ENCODE measurements around the gene CYB5R3.

The CYB5R3 gene

DNA sequence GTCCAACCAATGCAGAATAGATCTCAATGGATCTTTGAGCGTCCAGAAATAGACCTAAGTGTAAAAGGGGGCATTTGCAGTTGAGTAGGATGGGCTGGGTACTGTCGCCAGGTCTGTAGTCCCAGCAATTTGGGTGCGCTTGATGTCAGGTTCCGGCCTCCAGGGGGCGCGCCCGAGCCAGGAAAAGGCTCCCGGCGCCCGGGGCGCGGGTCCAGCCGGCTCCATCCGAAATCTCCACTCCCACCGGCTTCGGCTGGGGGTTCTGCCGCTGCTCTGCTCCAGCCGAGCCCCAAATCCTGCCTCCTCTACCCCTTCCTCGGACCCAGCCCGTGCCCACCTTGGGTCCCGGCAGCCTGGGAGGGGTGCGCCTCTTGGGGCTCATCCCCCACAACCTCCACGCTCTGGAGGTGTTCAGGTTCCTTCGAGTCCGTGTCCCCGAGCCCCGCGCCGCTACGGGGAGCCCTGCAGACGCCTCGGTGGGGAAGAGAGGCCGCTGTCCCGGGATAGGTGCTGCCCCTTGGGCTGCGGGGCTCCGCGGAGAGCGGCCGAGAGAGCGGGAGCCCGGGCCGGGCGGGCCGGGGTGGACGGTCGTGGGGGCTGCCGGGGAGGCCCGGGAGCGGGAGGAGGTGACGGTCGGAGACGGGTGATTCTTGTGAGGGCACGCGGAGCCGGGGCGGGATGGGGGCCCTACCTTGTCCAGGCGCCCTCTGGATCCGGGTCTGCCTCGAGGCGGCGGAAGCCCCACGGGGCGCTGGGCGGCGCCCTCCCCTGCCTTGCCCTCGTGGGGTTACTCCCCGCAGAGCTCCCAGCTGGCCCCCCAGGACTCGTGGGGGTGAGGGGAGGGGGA lies 13.0 kb upstream of the CYB5R3 start:
- peak overlapping the region; percentile 42 for H3K4me3 ChIP-seq (replicated peaks; ENCODE audit: insufficient read depth, low read length)
- TF ChIP-seq POLR2AphosphoS5 (IDR thresholded peaks at IDR 0.05; ENCODE audit: low read depth) (no peak), GABPA (IDR thresholded peaks at IDR 0.05; ENCODE audit: low read depth) (no peak), SPI1 (IDR thresholded peaks at IDR 0.05; ENCODE audit: borderline replicate concordance, low read depth) (no peak)
- TF ChIP-seq, protein P1, sequence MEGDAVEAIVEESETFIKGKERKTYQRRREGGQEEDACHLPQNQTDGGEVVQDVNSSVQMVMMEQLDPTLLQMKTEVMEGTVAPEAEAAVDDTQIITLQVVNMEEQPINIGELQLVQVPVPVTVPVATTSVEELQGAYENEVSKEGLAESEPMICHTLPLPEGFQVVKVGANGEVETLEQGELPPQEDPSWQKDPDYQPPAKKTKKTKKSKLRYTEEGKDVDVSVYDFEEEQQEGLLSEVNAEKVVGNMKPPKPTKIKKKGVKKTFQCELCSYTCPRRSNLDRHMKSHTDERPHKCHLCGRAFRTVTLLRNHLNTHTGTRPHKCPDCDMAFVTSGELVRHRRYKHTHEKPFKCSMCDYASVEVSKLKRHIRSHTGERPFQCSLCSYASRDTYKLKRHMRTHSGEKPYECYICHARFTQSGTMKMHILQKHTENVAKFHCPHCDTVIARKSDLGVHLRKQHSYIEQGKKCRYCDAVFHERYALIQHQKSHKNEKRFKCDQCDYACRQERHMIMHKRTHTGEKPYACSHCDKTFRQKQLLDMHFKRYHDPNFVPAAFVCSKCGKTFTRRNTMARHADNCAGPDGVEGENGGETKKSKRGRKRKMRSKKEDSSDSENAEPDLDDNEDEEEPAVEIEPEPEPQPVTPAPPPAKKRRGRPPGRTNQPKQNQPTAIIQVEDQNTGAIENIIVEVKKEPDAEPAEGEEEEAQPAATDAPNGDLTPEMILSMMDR (IDR thresholded peaks at IDR 0.05; ENCODE audit: insufficient read depth, low read length): peak; percentile 42
- peak in 1 of 2 experiments; percentile 65 for DNase-seq (ENCODE audit: low read depth in 1 of 2, low spot score in 1 of 2)
- H3K27ac ChIP-seq (replicated peaks): no peak overlapping the region
- peaks cover 8% of the 10 kb centered on the region for H3K27me3 ChIP-seq (ENCODE audit: insufficient read depth, poor library complexity, severe bottlenecking)

DNA sequence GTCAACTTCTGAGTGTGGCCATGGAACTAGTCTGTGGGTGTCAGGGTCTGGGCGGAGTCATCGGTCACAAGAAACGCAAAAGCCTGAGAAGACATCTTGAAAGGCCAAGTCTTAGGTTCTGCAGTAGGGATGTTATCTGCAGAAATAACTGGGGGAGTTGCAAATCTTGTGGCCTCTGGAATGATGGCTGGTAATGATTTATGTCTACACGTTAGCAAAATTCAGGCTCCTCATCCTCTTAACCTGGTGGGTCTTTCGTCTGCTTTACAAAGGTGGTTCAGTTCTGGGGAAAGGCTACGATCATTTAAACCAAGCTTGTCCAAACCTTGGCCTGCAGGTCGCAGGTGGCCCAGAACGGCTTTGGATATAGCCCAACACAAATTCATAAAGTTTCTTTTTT lies 7.4 kb upstream of the CYB5R3 start:
- Histone ChIP-seq H3K4me3 (replicated peaks; ENCODE audit: insufficient read depth, low read length) (no peak overlapping the region), H3K27ac (replicated peaks) (no peak overlapping the region), H3K27me3 (ENCODE audit: insufficient read depth, poor library complexity, severe bottlenecking) (no peaks in the 10 kb centered on the region)
- no peak for DNase-seq (ENCODE audit: low read depth in 1 of 2, low spot score in 1 of 2)
- TF ChIP-seq, protein P2, sequence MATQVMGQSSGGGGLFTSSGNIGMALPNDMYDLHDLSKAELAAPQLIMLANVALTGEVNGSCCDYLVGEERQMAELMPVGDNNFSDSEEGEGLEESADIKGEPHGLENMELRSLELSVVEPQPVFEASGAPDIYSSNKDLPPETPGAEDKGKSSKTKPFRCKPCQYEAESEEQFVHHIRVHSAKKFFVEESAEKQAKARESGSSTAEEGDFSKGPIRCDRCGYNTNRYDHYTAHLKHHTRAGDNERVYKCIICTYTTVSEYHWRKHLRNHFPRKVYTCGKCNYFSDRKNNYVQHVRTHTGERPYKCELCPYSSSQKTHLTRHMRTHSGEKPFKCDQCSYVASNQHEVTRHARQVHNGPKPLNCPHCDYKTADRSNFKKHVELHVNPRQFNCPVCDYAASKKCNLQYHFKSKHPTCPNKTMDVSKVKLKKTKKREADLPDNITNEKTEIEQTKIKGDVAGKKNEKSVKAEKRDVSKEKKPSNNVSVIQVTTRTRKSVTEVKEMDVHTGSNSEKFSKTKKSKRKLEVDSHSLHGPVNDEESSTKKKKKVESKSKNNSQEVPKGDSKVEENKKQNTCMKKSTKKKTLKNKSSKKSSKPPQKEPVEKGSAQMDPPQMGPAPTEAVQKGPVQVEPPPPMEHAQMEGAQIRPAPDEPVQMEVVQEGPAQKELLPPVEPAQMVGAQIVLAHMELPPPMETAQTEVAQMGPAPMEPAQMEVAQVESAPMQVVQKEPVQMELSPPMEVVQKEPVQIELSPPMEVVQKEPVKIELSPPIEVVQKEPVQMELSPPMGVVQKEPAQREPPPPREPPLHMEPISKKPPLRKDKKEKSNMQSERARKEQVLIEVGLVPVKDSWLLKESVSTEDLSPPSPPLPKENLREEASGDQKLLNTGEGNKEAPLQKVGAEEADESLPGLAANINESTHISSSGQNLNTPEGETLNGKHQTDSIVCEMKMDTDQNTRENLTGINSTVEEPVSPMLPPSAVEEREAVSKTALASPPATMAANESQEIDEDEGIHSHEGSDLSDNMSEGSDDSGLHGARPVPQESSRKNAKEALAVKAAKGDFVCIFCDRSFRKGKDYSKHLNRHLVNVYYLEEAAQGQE (IDR thresholded peaks at IDR 0.05; ENCODE audit: insufficient replicate concordance, low read depth): no peak
- TF ChIP-seq, protein P1 (IDR thresholded peaks at IDR 0.05; ENCODE audit: insufficient read depth, low read length): no peak

DNA sequence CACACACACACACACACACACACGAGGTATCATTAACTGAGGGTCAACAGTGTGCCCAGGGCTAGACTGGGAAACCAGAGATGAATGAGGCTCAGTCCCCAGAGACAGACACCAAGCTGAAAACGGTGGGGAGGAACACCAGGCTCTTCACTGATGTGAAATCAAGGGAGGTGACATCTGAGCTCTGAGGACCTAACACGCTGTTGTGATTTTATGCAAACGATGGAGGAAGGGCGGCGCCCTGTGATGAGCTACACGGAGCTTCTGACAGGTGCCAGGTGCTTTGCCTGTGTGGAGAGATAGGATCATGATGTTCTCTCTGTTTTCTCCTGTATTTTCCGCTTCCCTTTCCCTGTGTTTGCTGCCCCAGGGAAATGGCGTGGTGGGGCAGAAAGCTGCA lies 6.5 kb upstream of the CYB5R3 start:
- TF ChIP-seq, protein P2 (IDR thresholded peaks at IDR 0.05; ENCODE audit: insufficient replicate concordance, low read depth): no peak
- TF ChIP-seq, protein P1 (IDR thresholded peaks at IDR 0.05; ENCODE audit: insufficient read depth, low read length): no peak
- TF ChIP-seq POLR2AphosphoS5 (IDR thresholded peaks at IDR 0.05; ENCODE audit: low read depth) (no peak), SPI1 (IDR thresholded peaks at IDR 0.05; ENCODE audit: borderline replicate concordance, low read depth) (no peak), GABPA (IDR thresholded peaks at IDR 0.05; ENCODE audit: low read depth) (no peak)
- DNase-seq (ENCODE audit: low read depth in 1 of 2, low spot score in 1 of 2): no peak
- Histone ChIP-seq H3K27ac (replicated peaks) (no peak overlapping the region), H3K4me3 (replicated peaks; ENCODE audit: insufficient read depth, low read length) (no peak overlapping the region), H3K27me3 (ENCODE audit: insufficient read depth, poor library complexity, severe bottlenecking) (no peaks in the 10 kb centered on the region)
